HTR-8/SVneo (cell line): ENCODE data around the gene TCFL5.
"Not testable (repeated sequence)": the region's sequence is repeated elsewhere in the genome, so short reads cannot be mapped to it uniquely, and the experiment has no call there.

Experiments used
- DNase-seq: peaks from one replicate; pipeline ENCODE4 v3.0.0; 2011; ENCODE audit warnings: low spot score, mixed read lengths; ENCODE audit not compliant: insufficient read length
- FAIRE-seq: peaks from 2 replicates; lab custom pipeline; 2011; peaks lifted over from hg19 to GRCh38; lab: Jason Lieb, UNC

Gene TCFL5

GRCh38 chr20:62881662-62882395, 20.2 kb upstream of the TCFL5 start:
- no peak for DNase-seq
- FAIRE-seq, result peak; percentile 63

GRCh38 chr20:62880935-62881661, 19.5 kb upstream of the TCFL5 start:
- DNase-seq (no peak), FAIRE-seq (no peak)

- FAIRE-seq (no peak), DNase-seq (no peak)
These were observed 18.7 kb upstream of the TCFL5 start for GRCh38 chr20:62880147-62880934.

DNA sequence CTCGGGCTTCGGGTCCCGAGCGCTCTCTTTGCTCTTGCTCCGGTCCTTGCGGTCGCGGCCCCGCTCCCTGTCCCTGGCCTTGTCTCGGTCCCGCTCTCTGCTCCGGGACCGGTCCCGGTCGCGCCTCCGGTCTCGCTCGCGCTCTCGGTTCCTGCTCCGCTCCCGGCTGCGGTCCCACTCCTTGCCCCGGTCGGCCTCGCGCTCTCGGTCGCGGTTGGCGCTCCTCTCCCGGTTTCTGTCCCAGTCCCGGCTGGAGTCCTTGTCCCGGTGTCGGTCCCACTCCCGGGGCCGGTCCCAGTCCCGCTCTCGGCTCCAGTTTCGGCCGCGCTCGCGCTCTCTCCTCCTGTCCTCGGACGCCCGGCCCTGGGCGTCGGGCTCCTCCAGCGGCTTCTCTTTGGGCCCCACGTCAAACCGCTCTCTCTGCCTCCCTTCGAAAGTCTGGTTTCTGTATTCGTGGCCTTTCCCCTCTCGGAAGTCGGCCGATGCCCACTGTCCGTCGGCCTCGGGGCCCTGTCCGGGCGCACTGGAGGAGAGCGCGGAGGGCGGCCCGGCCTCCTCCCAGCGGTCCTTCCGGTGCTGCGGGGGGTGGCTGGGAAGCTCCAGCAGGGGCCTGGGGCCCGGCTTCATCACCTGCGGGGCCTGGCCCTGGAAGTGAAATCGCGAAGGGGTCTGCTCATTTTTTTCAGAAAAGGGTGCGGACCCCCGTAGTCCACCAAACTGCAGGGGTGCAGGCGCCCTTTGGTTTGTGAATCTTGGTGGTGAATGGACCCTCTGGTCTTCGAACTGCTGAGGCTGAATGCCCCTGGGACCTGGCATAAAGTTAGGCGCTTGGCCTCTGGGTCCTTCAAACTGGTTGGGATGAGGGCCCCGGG, 17.9 kb upstream of the TCFL5 start:
- FAIRE-seq (no peak), DNase-seq (no peak)

- FAIRE-seq (no peak), DNase-seq (no peak)
These were observed 16.8 kb upstream of the TCFL5 start for GRCh38 chr20:62878244-62879038.

DNA sequence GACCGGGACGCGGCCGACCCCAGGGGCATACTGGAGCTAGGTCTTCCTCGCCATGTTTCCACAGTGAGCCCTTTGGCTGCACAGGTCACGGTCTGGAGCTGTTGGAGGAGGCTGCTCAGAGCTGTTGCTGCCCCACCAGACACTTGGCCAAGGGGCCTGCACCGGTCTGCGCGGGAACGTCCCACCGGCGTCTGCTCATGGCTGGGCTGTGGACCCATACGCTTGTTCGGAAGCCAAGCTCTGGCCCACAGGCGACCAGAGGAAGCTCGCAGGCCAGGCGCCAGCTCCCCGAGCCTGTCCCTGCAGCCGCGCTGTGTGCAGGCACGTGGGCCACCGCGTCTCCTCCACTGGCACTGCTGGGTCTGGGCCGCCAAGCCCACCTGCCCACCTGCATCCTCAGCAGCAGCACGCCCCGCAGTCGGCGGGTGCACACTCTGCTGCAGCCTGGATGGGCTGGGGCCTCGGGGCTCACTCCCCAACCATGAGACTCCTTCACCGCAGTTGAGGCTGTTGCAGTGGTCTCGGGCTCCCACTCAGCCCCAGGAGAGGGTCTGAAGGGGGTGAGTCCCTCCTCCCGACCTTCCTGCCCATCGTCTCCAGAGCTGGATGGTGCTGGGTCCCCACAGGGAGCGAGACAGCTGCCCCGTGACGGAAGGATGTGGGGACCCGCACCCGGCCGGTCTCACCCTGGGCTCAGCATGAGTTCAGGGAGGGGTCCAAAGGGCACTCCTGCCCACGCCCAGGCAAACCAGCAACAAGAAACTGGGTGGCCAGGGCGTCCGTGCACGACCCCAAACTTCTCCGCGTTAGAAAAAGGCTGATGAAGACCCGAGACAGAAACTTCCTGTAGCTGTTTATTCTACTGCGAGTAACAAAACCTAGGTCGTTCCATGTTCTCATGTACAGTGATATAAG, 15.5 kb upstream of the TCFL5 start:
- no peak for FAIRE-seq

GRCh38 chr20:62876501-62876901, 14.9 kb upstream of the TCFL5 start:
- FAIRE-seq, result no peak

More for the DNA sequence above, 15.5 kb upstream of the TCFL5 start:
- no peak for DNase-seq

GRCh38 chr20:62875419-62876361, 14.1 kb upstream of the TCFL5 start:
- FAIRE-seq (no peak), DNase-seq (no peak)

More at GRCh38 chr20:62876501-62876901, 14.9 kb upstream of the TCFL5 start:
- no peak for DNase-seq

- no peak for DNase-seq
- FAIRE-seq, result no peak
These were observed 13.3 kb upstream of the TCFL5 start for GRCh38 chr20:62874964-62875344.

GRCh38 chr20:62873681-62874031, 12.0 kb upstream of the TCFL5 start:
- FAIRE-seq, DNase-seq: not testable (repeated sequence)

- DNase-seq (no peak), FAIRE-seq (no peak)
These were observed 11.7 kb upstream of the TCFL5 start for GRCh38 chr20:62873280-62873679.

DNA sequence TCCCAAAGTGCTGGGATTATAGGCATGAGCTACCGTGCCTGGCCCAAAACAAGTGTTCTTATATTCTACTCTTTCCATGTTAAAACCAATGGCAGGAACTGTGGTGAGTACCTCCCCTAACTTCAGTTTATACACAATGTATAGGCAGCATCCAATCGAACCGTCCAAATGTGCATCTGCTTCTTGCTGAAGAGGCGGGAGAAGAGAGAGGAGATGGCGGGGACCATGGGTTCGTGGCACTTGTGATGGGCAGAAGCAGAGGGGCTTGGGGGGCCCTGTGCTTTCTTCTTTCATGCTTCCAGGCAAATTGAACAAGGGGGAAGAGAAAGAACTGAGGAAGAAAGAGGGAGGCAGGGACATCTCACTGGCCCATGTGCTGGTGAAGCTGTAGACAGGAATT, 11.2 kb upstream of the TCFL5 start:
- no peak for DNase-seq
- no peak for FAIRE-seq

GRCh38 chr20:62872184-62872847, 10.7 kb upstream of the TCFL5 start:
- FAIRE-seq, result no peak

DNA sequence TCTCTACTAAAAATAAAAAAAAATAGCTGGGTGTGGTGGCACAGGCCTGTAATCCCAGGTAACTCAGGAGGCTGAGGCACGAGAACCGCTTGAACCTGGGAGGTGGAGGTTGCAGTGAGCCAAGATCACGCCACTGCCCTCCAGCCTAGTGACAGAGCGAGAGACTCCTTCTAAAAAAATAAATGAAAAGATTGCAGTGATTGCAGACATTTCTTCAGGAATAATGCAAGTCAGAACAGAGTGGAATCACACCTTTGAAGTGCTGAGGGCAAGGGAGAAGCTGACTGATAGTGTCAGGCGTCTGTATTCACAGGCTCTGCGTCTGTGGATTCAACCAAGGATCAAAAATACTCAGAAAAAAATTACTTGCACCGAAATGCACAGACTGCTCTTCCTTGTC, 2.6 kb upstream of the TCFL5 start:
- FAIRE-seq (no peak), DNase-seq (no peak)

More at GRCh38 chr20:62872184-62872847, 10.7 kb upstream of the TCFL5 start:
- no peak for DNase-seq

- FAIRE-seq (peak; percentile 82), DNase-seq (no peak)
These were observed 514 bp downstream of the TCFL5 start for GRCh38 chr20:62860924-62861691.

- DNase-seq (peak; percentile 78), FAIRE-seq (peak; percentile 84)
These were observed 1.2 kb downstream of the TCFL5 start for GRCh38 chr20:62860391-62860923.
